KMS-11 (cell line): ENCODE measurements around the gene PCDHGC3.

ENCODE experiments used
- H2AFZ ChIP-seq: fragments of 200-600 bp; sonication (generic); 2 replicates; pipeline ENCODE4 v1.6.1; 2016; ENCODE audit warnings: antibody characterized with exemption, mixed run types, low read depth
- H3K27ac ChIP-seq: fragments of 200-600 bp; sonication (generic); 2 replicates; pipeline ENCODE4 v1.6.1; 2016; ENCODE audit warnings: mild to moderate bottlenecking, mixed run types
- H3K27me3 ChIP-seq: fragments of 200-600 bp; sonication (generic); 2 replicates; pipeline ENCODE4 v1.6.1; 2017; ENCODE audit warnings: mild to moderate bottlenecking, low read depth, mixed run types, moderate library complexity; ENCODE audit not compliant: insufficient read depth
- H3K36me3 ChIP-seq: fragments of 200-600 bp; sonication (generic); 2 replicates; pipeline ENCODE4 v1.6.1; 2017; ENCODE audit warnings: mild to moderate bottlenecking, mixed run types; ENCODE audit not compliant: insufficient read depth
- H3K4me1 ChIP-seq: fragments of 200-600 bp; sonication (generic); 2 replicates; pipeline ENCODE4 v1.6.1; 2016; ENCODE audit warnings: mild to moderate bottlenecking, low read depth, mixed run types; ENCODE audit not compliant: poor library complexity, severe bottlenecking
- H3K4me2 ChIP-seq: fragments of 200-600 bp; sonication (generic); 2 replicates; pipeline ENCODE4 v1.7.0; 2016; ENCODE audit warnings: mild to moderate bottlenecking, mixed run types
- H3K4me3 ChIP-seq: fragments of 200-600 bp; sonication (generic); IDR thresholded peaks from 2 replicates; pipeline ENCODE4 v1.6.1; 2017; ENCODE audit warnings: low read depth, low read length, mixed read lengths; ENCODE audit not compliant: insufficient read depth
- H3K79me2 ChIP-seq: fragments of 200-600 bp; sonication (generic); 2 replicates; pipeline ENCODE4 v1.6.1; 2016; ENCODE audit warnings: low read depth, mixed run types; ENCODE audit not compliant: insufficient read depth
- H3K9ac ChIP-seq: fragments of 200-600 bp; sonication (generic); 2 replicates; pipeline ENCODE4 v1.6.1; 2016; ENCODE audit warnings: mild to moderate bottlenecking, mixed run types
- H4K20me1 ChIP-seq: fragments of 200-600 bp; sonication (generic); 2 replicates; pipeline ENCODE4 v1.6.1; 2016; ENCODE audit warnings: mild to moderate bottlenecking, mixed run types; ENCODE audit not compliant: insufficient read depth
- CTCF ChIP-seq: fragments of 200-600 bp; sonication (generic); conservative IDR thresholded peaks from 2 replicates; pipeline ENCODE4 v1.6.1; 2017; ENCODE audit warnings: low read depth, mild to moderate bottlenecking, antibody characterized with exemption, low read length, moderate library complexity, mixed read lengths

PCDHGC3 gene

GRCh38 chr5:141477815-141478214, 2.0 kb downstream of the PCDHGC3 start:
- Histone ChIP-seq H3K27me3 (no peaks in the 10 kb centered on the region), H3K4me2 (no peak overlapping the region), H3K27ac (no peak overlapping the region), H3K9ac (no peak overlapping the region), H3K4me1 (no peaks in the 10 kb centered on the region), H3K4me3 (no peak overlapping the region), H2AFZ (no peak overlapping the region), H3K79me2 (no peaks in the 10 kb centered on the region), H4K20me1 (no peaks in the 10 kb centered on the region), H3K36me3 (no peaks in the 10 kb centered on the region)
- TF ChIP-seq CTCF, result no peak

GRCh38 chr5:141478321-141478945, 2.7 kb downstream of the PCDHGC3 start:
- no peak for TF ChIP-seq CTCF
- H3K27ac ChIP-seq, result no peak overlapping the region
- H2AFZ ChIP-seq, result no peak overlapping the region
- no peaks in the 10 kb centered on the region for H3K36me3 ChIP-seq
- no peaks in the 10 kb centered on the region for H3K4me1 ChIP-seq
- no peaks in the 10 kb centered on the region for H3K79me2 ChIP-seq
- H3K27me3 ChIP-seq, result no peaks in the 10 kb centered on the region
- no peaks in the 10 kb centered on the region for H4K20me1 ChIP-seq
- no peak overlapping the region for H3K4me3 ChIP-seq
- H3K4me2 ChIP-seq, result no peak overlapping the region
- H3K9ac ChIP-seq, result no peak overlapping the region

GRCh38 chr5:141479776-141480175, 4.0 kb downstream of the PCDHGC3 start:
- H4K20me1 ChIP-seq, result no peaks in the 10 kb centered on the region
- no peak for TF ChIP-seq CTCF
- no peak overlapping the region for H3K9ac ChIP-seq
- no peak overlapping the region for H3K27ac ChIP-seq
- no peaks in the 10 kb centered on the region for H3K4me1 ChIP-seq
- H3K79me2 ChIP-seq, result no peaks in the 10 kb centered on the region
- no peak overlapping the region for H3K4me3 ChIP-seq
- H2AFZ ChIP-seq, result no peak overlapping the region
- H3K27me3 ChIP-seq, result no peaks in the 10 kb centered on the region
- H3K36me3 ChIP-seq, result no peaks in the 10 kb centered on the region
- H3K4me2 ChIP-seq, result no peak overlapping the region

- H2AFZ ChIP-seq, result no peak overlapping the region
- H3K36me3 ChIP-seq, result no peaks in the 10 kb centered on the region
- H3K4me1 ChIP-seq, result no peaks in the 10 kb centered on the region
- H3K9ac ChIP-seq, result no peak overlapping the region
- no peak overlapping the region for H3K4me3 ChIP-seq
- H4K20me1 ChIP-seq, result no peaks in the 10 kb centered on the region
- no peak overlapping the region for H3K4me2 ChIP-seq
- no peak for TF ChIP-seq CTCF
- H3K27me3 ChIP-seq, result no peaks in the 10 kb centered on the region
- H3K79me2 ChIP-seq, result no peaks in the 10 kb centered on the region
- H3K27ac ChIP-seq, result no peak overlapping the region
Observed at GRCh38 chr5:141483902-141484301, 8.1 kb downstream of the PCDHGC3 start.

GRCh38 chr5:141484310-141484640, 8.5 kb downstream of the PCDHGC3 start:
- no peak overlapping the region for H3K4me3 ChIP-seq
- H3K36me3 ChIP-seq, result no peaks in the 10 kb centered on the region
- H3K27me3 ChIP-seq, result no peaks in the 10 kb centered on the region
- no peaks in the 10 kb centered on the region for H3K4me1 ChIP-seq
- H3K79me2 ChIP-seq, result no peaks in the 10 kb centered on the region
- H4K20me1 ChIP-seq, result no peaks in the 10 kb centered on the region
- H3K4me2 ChIP-seq, result no peak overlapping the region
- H3K27ac ChIP-seq, result no peak overlapping the region
- no peak for TF ChIP-seq CTCF
- H2AFZ ChIP-seq, result no peak overlapping the region
- H3K9ac ChIP-seq, result no peak overlapping the region
